H9 (cell line): Measurements from ENCODE around the gene SH3TC2. TPM values are rescaled to one million over a fixed set of nuclear protein-coding genes. Genes with fewer than 3 reads are reported as not detected.

Experiments used
- DNase-seq: peaks from one replicate; pipeline ENCODE4 v3.0.0-alpha.2; 2017
- H2AFZ ChIP-seq: one replicate; pipeline ENCODE4 v1.6.1; 2013; ENCODE audit warnings: mild to moderate bottlenecking, low read length, control low read depth, moderate library complexity
- H2AK5ac ChIP-seq: 2 replicates; pipeline ENCODE4 v1.6.1; 2013; ENCODE audit warnings: low read length, control low read depth, mixed read lengths; ENCODE audit not compliant: insufficient read length
- H2BK120ac ChIP-seq: one replicate; pipeline ENCODE4 v1.6.1; 2013; ENCODE audit warnings: low read depth, mild to moderate bottlenecking, low read length, control low read depth, inconsistent platforms; ENCODE audit not compliant: poor library complexity, severe bottlenecking
- H2BK12ac ChIP-seq: 2 replicates; pipeline ENCODE4 v1.6.1; 2013; ENCODE audit warnings: low read length, control low read depth, mixed read lengths, low read depth; ENCODE audit not compliant: insufficient read length
- H2BK15ac ChIP-seq: 2 replicates; pipeline ENCODE4 v1.6.1; 2013; ENCODE audit warnings: low read depth, low read length, control low read depth
- H2BK20ac ChIP-seq: one replicate; pipeline ENCODE4 v1.6.1; 2013; ENCODE audit warnings: low read depth, mild to moderate bottlenecking, low read length, control low read depth, inconsistent platforms; ENCODE audit not compliant: poor library complexity, severe bottlenecking
- H2BK5ac ChIP-seq: 2 replicates; pipeline ENCODE4 v1.6.1; 2013; ENCODE audit warnings: low read length, control low read depth, mixed read lengths; ENCODE audit not compliant: insufficient read length
- H3K14ac ChIP-seq: 2 replicates; pipeline ENCODE4 v1.6.1; 2013; ENCODE audit warnings: low read length, control low read depth; ENCODE audit not compliant: insufficient read depth
- H3K18ac ChIP-seq: 2 replicates; pipeline ENCODE4 v1.6.1; 2013; ENCODE audit warnings: low read depth, mild to moderate bottlenecking, mixed read lengths, low read length, control low read depth; ENCODE audit not compliant: insufficient read length
- H3K23ac ChIP-seq: 2 replicates; pipeline ENCODE4 v1.6.1; 2013; ENCODE audit warnings: low read length, control low read depth, mixed read lengths, low read depth; ENCODE audit not compliant: insufficient read length
- H3K23me2 ChIP-seq: 2 replicates; pipeline ENCODE4 v1.6.1; 2013; ENCODE audit warnings: low read depth, mild to moderate bottlenecking, mixed read lengths, low read length, control low read depth; ENCODE audit not compliant: insufficient read length, poor library complexity, severe bottlenecking
- H3K27ac ChIP-seq: 2 replicates; pipeline ENCODE4 v1.5.1; 2013; ENCODE audit warnings: low read length, control low read depth, mixed read lengths, low read depth; ENCODE audit not compliant: insufficient read length
- H3K27me3 ChIP-seq: 2 replicates; pipeline ENCODE4 v1.6.1; 2013; ENCODE audit warnings: low read length, control low read depth, inconsistent platforms; ENCODE audit not compliant: insufficient read depth
- H3K4ac ChIP-seq: 2 replicates; pipeline ENCODE4 v1.6.1; 2013; ENCODE audit warnings: low read depth, mild to moderate bottlenecking, control low read depth, inconsistent platforms, low read length, moderate library complexity
- H3K4me1 ChIP-seq: 2 replicates; pipeline ENCODE4 v1.6.1; 2013; ENCODE audit warnings: low read length, control low read depth, inconsistent platforms; ENCODE audit not compliant: insufficient read depth
- H3K4me2 ChIP-seq: 2 replicates; pipeline ENCODE4 v1.6.1; 2013; ENCODE audit warnings: low read length, control low read depth, mixed read lengths; ENCODE audit not compliant: insufficient read length, insufficient read depth
- H3K56ac ChIP-seq: 2 replicates; pipeline ENCODE4 v1.6.1; 2013; ENCODE audit warnings: low read depth, mild to moderate bottlenecking, mixed read lengths, low read length, control low read depth; ENCODE audit not compliant: insufficient read length
- H3K79me1 ChIP-seq: 2 replicates; pipeline ENCODE4 v1.6.1; 2013; ENCODE audit warnings: low read depth, mild to moderate bottlenecking, moderate library complexity, low read length, control low read depth, inconsistent platforms; ENCODE audit not compliant: insufficient read depth, poor library complexity, severe bottlenecking
- H3K79me2 ChIP-seq: 2 replicates; pipeline ENCODE4 v1.6.1; 2013; ENCODE audit warnings: low read length, control low read depth, inconsistent platforms; ENCODE audit not compliant: insufficient read depth
- H3K9ac ChIP-seq: 2 replicates; pipeline ENCODE4 v1.6.1; 2013; ENCODE audit warnings: low read length, control low read depth, mixed read lengths; ENCODE audit not compliant: insufficient read length; ENCODE audit errors: extremely low read depth
- H3K9me3 ChIP-seq: one replicate; pipeline ENCODE4 v1.6.1; 2013; ENCODE audit warnings: low read depth, low read length, inconsistent platforms; ENCODE audit not compliant: control insufficient read depth
- H3T11ph ChIP-seq: one replicate; pipeline ENCODE4 v1.6.1; 2013; ENCODE audit warnings: mild to moderate bottlenecking, low read length, control low read depth, inconsistent platforms
- H4K20me1 ChIP-seq: one replicate; pipeline ENCODE4 v1.6.1; 2013; ENCODE audit not compliant: control insufficient read depth, insufficient read length, insufficient read depth
- H4K5ac ChIP-seq: 2 replicates; pipeline ENCODE4 v1.6.1; 2013; ENCODE audit warnings: low read depth, mild to moderate bottlenecking, mixed read lengths, low read length, control low read depth; ENCODE audit not compliant: insufficient read length
- H4K8ac ChIP-seq: replicated peaks from 2 replicates; pipeline ENCODE4 v1.6.1; 2013; ENCODE audit warnings: low read length, control low read depth, mixed read lengths, low read depth; ENCODE audit not compliant: insufficient read length
- H4K91ac ChIP-seq: 2 replicates; pipeline ENCODE4 v1.6.1; 2013; ENCODE audit warnings: low read depth, mild to moderate bottlenecking, moderate library complexity, mixed read lengths, low read length, control low read depth; ENCODE audit not compliant: insufficient read length
- H3K27ac Mint-ChIP-seq, 3 experiments: 2 replicates in 2 of 3; 3 replicates in 1 of 3; pipeline ENCODE4 v1.8.0; 2020 to 2021; ENCODE audit warnings: mixed read lengths in 3 of 3, mild to moderate bottlenecking in 1 of 3, moderate library complexity in 1 of 3
- H3K27me3 Mint-ChIP-seq: 2 replicates; pipeline ENCODE4 v1.8.0; 2021; ENCODE audit warnings: low read depth, mild to moderate bottlenecking, moderate library complexity, mixed read lengths
- H3K36me3 Mint-ChIP-seq, 3 experiments: 2 replicates in 2 of 3; 3 replicates in 1 of 3; pipeline ENCODE4 v1.8.0; 2020 to 2021; ENCODE audit warnings: low read depth in 3 of 3, mixed read lengths in 3 of 3; ENCODE audit not compliant: insufficient read depth in 1 of 3
- H3K4me1 Mint-ChIP-seq, 2 experiments: 2 replicates each; pipeline ENCODE4 v1.8.0; 2020; ENCODE audit warnings: mixed read lengths in 2 of 2
- H3K4me3 Mint-ChIP-seq, 2 experiments: 2 replicates in 1 of 2; 3 replicates in 1 of 2; pipeline ENCODE4 v1.8.0; 2020 to 2021; ENCODE audit warnings: mild to moderate bottlenecking in 2 of 2, mixed read lengths in 2 of 2, moderate library complexity in 1 of 2
- H3K9me3 Mint-ChIP-seq, 2 experiments: 2 replicates in 1 of 2; 3 replicates in 1 of 2; pipeline ENCODE4 v1.8.0; 2020; ENCODE audit warnings: mild to moderate bottlenecking in 2 of 2, mixed read lengths in 2 of 2, moderate library complexity in 1 of 2
- CTCF ChIP-seq: fragments of 200-600 bp; sonication (generic); conservative IDR thresholded peaks from 3 replicates; pipeline ENCODE4 v1.8.0; 2021; ENCODE audit warnings: antibody characterized with exemption, mild to moderate bottlenecking
- total RNA-seq: library from RNA; stranded (reverse); gene quantifications from 2 replicates; pipeline ENCODE4 v1.2.1, GENCODE V29; 2021

Gene SH3TC2
- total RNA-seq, 1 experiment from 2014 or later = not detected

GRCh38 chr5:149082271-149082670 lies 19.4 kb upstream of the SH3TC2 start:
- Histone ChIP-seq H3K27me3 (no peaks in the 10 kb centered on the region), H3K4me1 (no peaks in the 10 kb centered on the region), H3K4ac (no peak overlapping the region), H3K23ac (no peak overlapping the region), H2BK120ac (no peak overlapping the region), H4K91ac (no peak overlapping the region), H3K14ac (no peak overlapping the region), H4K8ac (no peak overlapping the region), H2BK20ac (no peak overlapping the region), H3K56ac (no peak overlapping the region), H2BK15ac (no peak overlapping the region), H3K79me2 (no peaks in the 10 kb centered on the region), H3K9ac (no peak overlapping the region), H2BK5ac (no peak overlapping the region), H2AFZ (no peak overlapping the region), H3K23me2 (no peaks in the 10 kb centered on the region), H2BK12ac (no peak overlapping the region), H4K5ac (no peak overlapping the region), H3K79me1 (no peaks in the 10 kb centered on the region), H3K4me2 (no peak overlapping the region), H3K18ac (no peak overlapping the region), H3K27ac (no peak overlapping the region), H3T11ph (no peak overlapping the region), H2AK5ac (no peak overlapping the region), H4K20me1 (no peaks in the 10 kb centered on the region), H3K9me3 (no peaks in the 10 kb centered on the region)
- H3K9me3 Mint-ChIP-seq = peaks cover 2 to 3% of the 10 kb centered on the region in 2 experiments; a peak in 2 of 5 replicates
- no peaks in the 10 kb centered on the region for H3K4me1 Mint-ChIP-seq
- H3K27ac Mint-ChIP-seq = no peak overlapping the region
- no peak for DNase-seq
- no peak for TF ChIP-seq CTCF
- no peaks in the 10 kb centered on the region for H3K36me3 Mint-ChIP-seq
- H3K4me3 Mint-ChIP-seq = no peak overlapping the region
- peaks cover 10% of the 10 kb centered on the region for H3K27me3 Mint-ChIP-seq
